ENCODE data around the gene TP53I11. TPM values are rescaled to one million over a fixed set of nuclear protein-coding genes. Genes with fewer than 3 reads are reported as not detected.

TP53I11 gene
- polyA plus RNA-seq, 2 donors: 10.3 to 37.2 TPM

DNA sequence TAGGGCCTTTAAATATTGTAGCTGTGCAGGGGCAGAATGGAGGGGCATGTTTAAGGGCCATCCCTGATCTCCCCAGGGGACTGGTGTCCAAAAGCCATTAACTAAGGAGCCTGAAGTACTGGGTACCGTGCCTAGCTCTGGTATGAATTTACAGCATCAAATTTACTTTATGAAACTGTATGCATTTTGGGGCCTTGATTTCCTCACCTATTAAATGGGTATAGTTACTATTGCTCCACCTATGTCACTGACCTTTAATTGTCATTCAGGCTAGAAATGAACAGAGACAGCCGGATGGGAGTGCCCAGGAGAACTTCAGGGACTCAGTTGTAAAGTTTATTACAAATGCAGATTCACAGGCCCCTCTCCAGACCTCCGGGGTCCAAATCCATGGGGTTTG lies 11.8 kb upstream of the TP53I11 start:
- Histone ChIP-seq H3K4me1 (ENCODE audit: control insufficient read depth in 2 of 2, insufficient read depth in 2 of 2, low read length in 1 of 2) (no peaks in the 10 kb centered on the region), H3K4me3 (ENCODE audit: low read depth in 1 of 2, low read length in 2 of 2) (no peak overlapping the region), H3K27ac (ENCODE audit: low read depth in 2 of 2, low read length in 1 of 2) (no peak overlapping the region), H3K36me3 (ENCODE audit: control insufficient read depth in 2 of 2, insufficient read depth in 2 of 2, low read length in 1 of 2) (no peaks in the 10 kb centered on the region), H3K9me3 (ENCODE audit: control insufficient read depth in 2 of 2, insufficient read depth in 1 of 2, low read depth in 1 of 2, low read length in 1 of 2) (no peaks in the 10 kb centered on the region), H3K27me3 (ENCODE audit: control insufficient read depth in 1 of 2, insufficient read depth in 2 of 2, low read length in 2 of 2) (no peaks in the 10 kb centered on the region)
- WGBS, 2 donors: 86 to 87% methylated on average over 3 of the region's 3 CpGs

DNA sequence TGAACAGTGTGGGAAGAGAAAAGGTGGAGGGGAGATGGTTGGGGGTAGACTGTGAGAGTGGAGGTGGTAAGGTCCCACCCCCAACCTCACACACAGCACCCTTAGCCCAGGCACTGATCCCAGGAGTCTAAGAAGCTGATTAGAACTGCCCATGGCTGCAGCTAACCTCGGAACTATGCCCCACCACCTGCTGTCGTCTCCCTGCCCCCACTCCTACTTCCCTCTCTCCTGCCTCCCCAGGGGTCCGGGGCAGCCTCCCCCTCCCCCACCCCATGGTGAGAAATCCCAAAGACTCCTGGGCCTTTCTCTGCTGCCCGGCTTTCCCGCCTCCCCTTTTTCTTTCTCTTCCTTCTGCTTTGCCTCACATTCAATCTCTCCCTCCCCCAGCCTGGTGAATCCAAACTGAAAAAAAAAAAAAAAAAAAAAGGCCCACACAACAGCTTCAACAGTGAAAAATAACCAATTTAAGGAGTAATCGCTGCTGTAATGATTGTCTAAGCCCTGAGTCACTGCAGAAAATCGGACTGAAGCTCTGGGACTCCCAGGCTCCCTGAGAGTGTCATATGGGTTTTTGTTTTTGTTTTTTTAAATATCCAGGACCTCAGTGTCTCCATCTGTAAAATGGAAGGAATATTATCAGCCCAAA lies 9.6 kb upstream of the TP53I11 start:
- Histone ChIP-seq H3K4me1 (ENCODE audit: control insufficient read depth in 2 of 2, insufficient read depth in 2 of 2, low read length in 1 of 2) (no peaks in the 10 kb centered on the region), H3K27ac (ENCODE audit: low read depth in 2 of 2, low read length in 1 of 2) (no peak overlapping the region), H3K27me3 (ENCODE audit: control insufficient read depth in 1 of 2, insufficient read depth in 2 of 2, low read length in 2 of 2) (no peaks in the 10 kb centered on the region), H3K9me3 (ENCODE audit: control insufficient read depth in 2 of 2, insufficient read depth in 1 of 2, low read depth in 1 of 2, low read length in 1 of 2) (no peaks in the 10 kb centered on the region), H3K4me3 (ENCODE audit: low read depth in 1 of 2, low read length in 2 of 2) (no peak overlapping the region), H3K36me3 (ENCODE audit: control insufficient read depth in 2 of 2, insufficient read depth in 2 of 2, low read length in 1 of 2) (no peaks in the 10 kb centered on the region)
- WGBS, 2 donors: 49 to 53% methylated on average over 7 of the region's 7 CpGs

DNA sequence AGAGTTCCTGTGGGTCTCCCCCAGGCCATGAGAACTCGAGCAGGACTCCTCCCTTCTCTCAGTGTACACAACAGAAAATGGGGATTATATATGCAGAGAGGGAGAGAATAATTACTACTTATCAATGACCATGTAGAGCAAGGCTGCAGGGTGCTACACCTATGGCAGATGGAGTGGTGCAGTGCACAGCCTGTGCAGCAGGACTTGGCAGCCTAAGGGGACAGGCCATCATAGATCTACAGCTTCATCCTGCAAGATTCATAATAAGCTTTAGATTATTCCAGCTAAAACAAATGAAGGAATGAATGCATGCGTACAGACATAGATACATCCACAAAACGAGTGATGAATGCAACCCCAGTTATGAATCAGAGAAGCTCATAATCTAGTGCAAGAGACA lies 8.4 kb upstream of the TP53I11 start:
- Histone ChIP-seq H3K4me3 (ENCODE audit: low read depth in 1 of 2, low read length in 2 of 2) (no peak overlapping the region), H3K27ac (ENCODE audit: low read depth in 2 of 2, low read length in 1 of 2) (no peak overlapping the region), H3K27me3 (ENCODE audit: control insufficient read depth in 1 of 2, insufficient read depth in 2 of 2, low read length in 2 of 2) (no peaks in the 10 kb centered on the region), H3K9me3 (ENCODE audit: control insufficient read depth in 2 of 2, insufficient read depth in 1 of 2, low read depth in 1 of 2, low read length in 1 of 2) (no peaks in the 10 kb centered on the region), H3K4me1 (ENCODE audit: control insufficient read depth in 2 of 2, insufficient read depth in 2 of 2, low read length in 1 of 2) (no peaks in the 10 kb centered on the region), H3K36me3 (ENCODE audit: control insufficient read depth in 2 of 2, insufficient read depth in 2 of 2, low read length in 1 of 2) (no peaks in the 10 kb centered on the region)
- WGBS, 2 donors: 79 to 81% methylated on average over 3 of the region's 3 CpGs

DNA sequence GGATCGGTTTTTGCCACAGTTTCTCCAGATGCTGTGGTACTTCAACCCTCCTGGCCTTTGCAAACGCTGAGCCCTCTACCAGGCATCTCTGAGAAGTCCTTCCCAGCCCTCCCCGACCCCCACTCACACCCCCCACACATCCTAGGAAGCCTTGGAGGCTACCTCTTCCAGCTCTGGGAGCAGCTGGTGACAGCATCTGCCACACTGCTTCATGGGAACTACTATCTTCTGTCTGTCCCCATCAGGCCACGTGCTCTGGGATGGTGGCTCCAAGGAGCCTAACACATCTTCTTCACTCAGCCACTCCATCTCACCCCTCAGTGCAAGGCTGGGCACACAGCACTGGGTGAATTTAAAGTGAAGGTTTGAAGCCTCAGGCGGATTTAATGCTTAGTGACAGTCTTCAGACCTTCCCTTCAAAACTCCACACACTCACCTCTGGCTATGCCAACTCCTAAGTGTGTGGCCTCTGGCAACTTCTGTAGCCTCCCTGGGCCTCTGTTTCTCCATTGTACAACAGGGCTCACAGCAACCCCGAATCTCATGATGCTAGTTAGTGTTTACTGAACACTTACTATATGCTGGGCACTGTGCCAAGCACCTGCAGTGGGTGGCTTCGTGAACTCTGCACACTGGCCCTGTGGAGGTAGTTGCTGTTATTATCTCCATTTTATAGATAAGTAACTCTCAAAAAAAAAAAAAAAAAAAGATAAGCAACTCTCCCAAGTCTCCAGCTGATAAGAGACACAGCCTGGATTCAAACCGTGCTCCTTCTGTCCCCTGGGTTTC lies 7.3 kb upstream of the TP53I11 start:
- H3K36me3 ChIP-seq (ENCODE audit: control insufficient read depth in 2 of 2, insufficient read depth in 2 of 2, low read length in 1 of 2): no peaks in the 10 kb centered on the region
- no peak overlapping the region for H3K27ac ChIP-seq (ENCODE audit: low read depth in 2 of 2, low read length in 1 of 2)
- H3K27me3 ChIP-seq (ENCODE audit: control insufficient read depth in 1 of 2, insufficient read depth in 2 of 2, low read length in 2 of 2): no peaks in the 10 kb centered on the region
- no peak overlapping the region for H3K4me3 ChIP-seq (ENCODE audit: low read depth in 1 of 2, low read length in 2 of 2)
- H3K4me1 ChIP-seq (ENCODE audit: control insufficient read depth in 2 of 2, insufficient read depth in 2 of 2, low read length in 1 of 2): peaks cover 0 to under 1% of the 10 kb centered on the region in 2 donors
- WGBS, 2 donors: 69 to 77% methylated on average over 8 of the region's 8 CpGs
- H3K9me3 ChIP-seq (ENCODE audit: control insufficient read depth in 2 of 2, insufficient read depth in 1 of 2, low read depth in 1 of 2, low read length in 1 of 2): no peaks in the 10 kb centered on the region

DNA sequence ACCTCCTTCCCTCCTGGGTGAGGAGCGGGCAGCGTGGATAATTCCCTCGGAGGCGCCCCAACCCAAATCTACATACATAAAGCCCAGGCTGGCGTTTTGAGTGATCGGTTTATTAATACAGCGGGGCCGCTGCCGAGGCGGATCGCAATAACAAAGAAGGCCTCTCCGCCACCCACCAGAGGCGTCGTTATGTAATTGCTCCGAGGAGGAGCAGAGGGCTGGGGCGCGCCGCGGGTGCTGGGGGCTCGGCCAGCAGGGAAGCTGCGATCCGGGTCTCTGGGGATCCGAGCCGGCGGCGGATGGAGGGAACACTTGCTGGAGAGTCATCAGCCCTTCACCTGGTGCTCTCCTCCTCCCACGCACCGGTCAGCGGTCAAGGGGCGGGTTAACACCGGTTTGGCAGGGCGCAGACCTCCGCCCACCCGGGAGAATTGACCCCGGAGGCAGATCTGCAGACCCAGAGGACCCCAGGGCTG lies 6.4 kb upstream of the TP53I11 start:
- H3K4me3 ChIP-seq (ENCODE audit: low read depth in 1 of 2, low read length in 2 of 2): no peak overlapping the region
- no peak overlapping the region for H3K27ac ChIP-seq (ENCODE audit: low read depth in 2 of 2, low read length in 1 of 2)
- 35 to 38% methylated on average over 34 to 35 of the region's 35 CpGs for WGBS, 2 donors
- no peaks in the 10 kb centered on the region for H3K27me3 ChIP-seq (ENCODE audit: control insufficient read depth in 1 of 2, insufficient read depth in 2 of 2, low read length in 2 of 2)
- H3K36me3 ChIP-seq (ENCODE audit: control insufficient read depth in 2 of 2, insufficient read depth in 2 of 2, low read length in 1 of 2): no peaks in the 10 kb centered on the region
- H3K9me3 ChIP-seq (ENCODE audit: control insufficient read depth in 2 of 2, insufficient read depth in 1 of 2, low read depth in 1 of 2, low read length in 1 of 2): no peaks in the 10 kb centered on the region
- H3K4me1 ChIP-seq (ENCODE audit: control insufficient read depth in 2 of 2, insufficient read depth in 2 of 2, low read length in 1 of 2): peaks cover 0 to 6% of the 10 kb centered on the region in 2 donors

DNA sequence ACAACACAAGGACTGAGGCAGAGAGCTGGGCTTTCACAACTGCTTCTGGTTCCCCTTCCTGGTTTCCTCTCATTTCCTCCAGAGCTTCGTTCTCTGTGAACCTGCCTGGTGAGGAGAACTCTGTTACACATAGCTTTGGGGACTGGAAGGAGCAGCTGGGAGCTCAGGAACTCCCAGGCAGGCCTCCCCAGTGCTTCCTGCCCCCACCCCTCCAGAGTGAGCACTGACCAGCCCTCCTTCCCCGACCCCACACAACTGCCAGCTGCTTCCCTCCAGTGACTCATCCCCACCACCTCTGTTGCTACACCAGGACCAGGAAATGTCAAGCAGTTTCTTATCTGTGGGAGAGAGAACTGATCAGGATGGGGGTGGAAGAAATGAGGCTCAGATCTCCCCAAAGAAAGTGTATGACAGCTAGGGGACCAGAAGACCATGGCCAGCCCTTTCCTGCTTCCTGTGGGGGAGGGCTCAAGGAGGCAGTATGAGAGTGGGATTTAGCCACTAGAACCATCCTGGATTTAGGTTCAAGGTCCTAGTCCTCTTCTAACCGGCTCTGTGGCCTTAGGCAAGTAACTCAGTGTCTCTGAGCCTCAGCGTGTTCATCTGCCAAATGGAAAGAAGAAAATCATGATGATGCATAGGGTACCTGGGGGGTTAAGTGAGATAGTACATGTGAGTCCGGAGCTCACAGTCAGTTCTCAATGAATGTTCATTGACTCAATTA lies 4.5 kb upstream of the TP53I11 start:
- Histone ChIP-seq H3K9me3 (ENCODE audit: control insufficient read depth in 2 of 2, insufficient read depth in 1 of 2, low read depth in 1 of 2, low read length in 1 of 2) (no peaks in the 10 kb centered on the region), H3K36me3 (ENCODE audit: control insufficient read depth in 2 of 2, insufficient read depth in 2 of 2, low read length in 1 of 2) (no peaks in the 10 kb centered on the region), H3K4me3 (ENCODE audit: low read depth in 1 of 2, low read length in 2 of 2) (no peak overlapping the region), H3K4me1 (ENCODE audit: control insufficient read depth in 2 of 2, insufficient read depth in 2 of 2, low read length in 1 of 2) (peaks cover 0 to 6% of the 10 kb centered on the region in 2 donors), H3K27me3 (ENCODE audit: control insufficient read depth in 1 of 2, insufficient read depth in 2 of 2, low read length in 2 of 2) (no peaks in the 10 kb centered on the region), H3K27ac (ENCODE audit: low read depth in 2 of 2, low read length in 1 of 2) (no peak overlapping the region)
- 53 to 61% methylated on average over 5 of the region's 5 CpGs for WGBS, 2 donors

DNA sequence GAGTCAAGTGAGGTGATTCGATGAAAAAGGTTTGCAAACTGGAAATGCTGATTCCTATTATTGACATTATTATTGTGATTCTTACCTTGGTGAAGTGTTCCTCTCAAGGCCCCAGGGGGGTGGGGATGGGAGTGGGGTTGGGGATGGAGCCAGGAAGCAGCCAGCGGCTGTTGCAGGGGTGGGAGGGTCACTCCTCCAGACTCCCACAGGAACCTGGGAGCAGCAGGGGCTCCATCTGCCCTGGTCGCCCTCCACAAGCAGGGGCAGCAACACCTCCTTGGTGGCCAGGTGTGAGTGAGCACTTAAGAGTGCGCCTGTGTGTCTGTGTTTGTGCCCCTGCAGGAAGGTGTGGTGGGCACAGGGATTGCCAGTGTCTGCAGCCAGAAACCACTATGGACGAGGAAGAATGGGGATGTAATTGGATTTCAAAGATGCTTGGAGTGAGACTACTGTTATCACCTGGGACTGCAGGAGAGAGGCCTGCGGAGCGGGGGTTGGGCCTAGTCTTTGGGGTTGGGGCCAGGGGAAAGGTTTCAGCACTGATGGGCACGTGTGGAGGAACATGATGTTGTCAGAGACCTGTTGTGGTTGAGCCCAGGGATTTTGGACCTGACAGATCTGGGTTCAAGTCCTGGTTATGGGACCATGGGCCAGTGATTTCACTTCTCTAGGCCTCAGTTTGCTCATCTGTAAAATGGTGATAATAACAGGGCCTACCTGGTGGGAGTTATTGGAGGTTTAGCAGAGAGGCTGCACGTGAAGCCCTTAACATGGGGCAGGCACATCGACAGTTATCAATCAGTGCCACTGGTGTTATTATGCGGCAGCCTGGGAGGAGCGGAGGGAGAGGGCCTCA lies 3.6 kb upstream of the TP53I11 start:
- Histone ChIP-seq H3K9me3 (ENCODE audit: control insufficient read depth in 2 of 2, insufficient read depth in 1 of 2, low read depth in 1 of 2, low read length in 1 of 2) (no peaks in the 10 kb centered on the region), H3K4me1 (ENCODE audit: control insufficient read depth in 2 of 2, insufficient read depth in 2 of 2, low read length in 1 of 2) (peaks cover 0 to 6% of the 10 kb centered on the region in 2 donors)
- WGBS, 2 donors: 83 to 87% methylated on average over 12 of the region's 12 CpGs

DNA sequence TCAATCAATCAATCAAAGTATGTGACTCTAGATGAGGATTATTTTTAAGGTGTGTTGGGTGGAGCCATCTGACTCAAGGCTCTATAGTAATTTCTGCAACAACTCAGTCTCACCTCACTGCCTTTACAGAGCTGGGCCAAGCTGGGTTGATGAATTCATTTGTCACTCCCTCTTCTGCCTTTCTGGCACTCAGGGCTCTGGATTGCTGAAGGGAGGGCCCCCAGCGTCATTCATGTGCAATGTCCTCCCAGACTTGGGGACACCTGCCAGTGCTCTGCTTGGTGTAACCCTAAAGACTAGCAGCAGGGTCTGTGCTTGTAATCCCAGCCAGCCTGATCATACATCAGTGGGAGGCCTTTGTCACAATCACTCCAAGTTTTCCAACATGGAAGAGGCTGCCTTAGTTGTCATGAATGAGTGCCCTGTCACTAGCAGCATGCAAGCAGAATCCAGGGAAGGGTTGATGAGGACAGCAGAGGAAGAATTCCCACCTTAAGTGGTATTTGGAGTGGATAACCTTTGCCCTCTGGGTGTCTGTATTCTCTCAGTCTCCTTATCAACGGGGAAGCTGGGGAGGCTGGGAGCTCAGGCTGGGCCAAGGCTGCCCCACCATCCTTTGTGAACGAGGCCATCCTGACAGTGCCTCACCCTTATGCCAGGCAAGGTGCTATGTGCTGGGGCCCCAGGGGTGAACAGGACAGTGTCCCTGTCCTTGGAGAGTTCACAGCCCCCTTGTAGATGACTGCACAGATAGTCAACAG lies 2.0 kb upstream of the TP53I11 start:
- WGBS, 2 donors: 55 to 67% methylated on average over 3 of the region's 3 CpGs
- peaks cover 0 to 6% of the 10 kb centered on the region in 2 donors for H3K4me1 ChIP-seq (ENCODE audit: control insufficient read depth in 2 of 2, insufficient read depth in 2 of 2, low read length in 1 of 2)

More for the DNA sequence above, 3.6 kb upstream of the TP53I11 start:
- no peak overlapping the region for H3K27ac ChIP-seq (ENCODE audit: low read depth in 2 of 2, low read length in 1 of 2)
- H3K36me3 ChIP-seq (ENCODE audit: control insufficient read depth in 2 of 2, insufficient read depth in 2 of 2, low read length in 1 of 2): no peaks in the 10 kb centered on the region
- no peaks in the 10 kb centered on the region for H3K27me3 ChIP-seq (ENCODE audit: control insufficient read depth in 1 of 2, insufficient read depth in 2 of 2, low read length in 2 of 2)
- no peak overlapping the region for H3K4me3 ChIP-seq (ENCODE audit: low read depth in 1 of 2, low read length in 2 of 2)

More for the DNA sequence above, 2.0 kb upstream of the TP53I11 start:
- peak overlapping the region; percentile 55 to 62 for H3K27ac ChIP-seq (ENCODE audit: low read depth in 2 of 2, low read length in 1 of 2)
- H3K4me3 ChIP-seq (ENCODE audit: low read depth in 1 of 2, low read length in 2 of 2): no peak overlapping the region
- no peaks in the 10 kb centered on the region for H3K9me3 ChIP-seq (ENCODE audit: control insufficient read depth in 2 of 2, insufficient read depth in 1 of 2, low read depth in 1 of 2, low read length in 1 of 2)
- no peaks in the 10 kb centered on the region for H3K36me3 ChIP-seq (ENCODE audit: control insufficient read depth in 2 of 2, insufficient read depth in 2 of 2, low read length in 1 of 2)
- no peaks in the 10 kb centered on the region for H3K27me3 ChIP-seq (ENCODE audit: control insufficient read depth in 1 of 2, insufficient read depth in 2 of 2, low read length in 2 of 2)

All from esophagus (tissue), 2 donors.